Stimulated activated CD4-positive, alpha-beta T cell treated with anti-CD3 and anti-CD28 coated beads, Interleukin-12 subunit alpha, Interleukin-12 subunit beta, amount 100 ng/mL, for 4 hours (primary cell): Measurements from ENCODE around the gene GIMAP5.

Source experiments
- DNase-seq: peaks from one replicate; pipeline ENCODE4 v3.0.0-alpha.2; 2020

Gene GIMAP5

DNA sequence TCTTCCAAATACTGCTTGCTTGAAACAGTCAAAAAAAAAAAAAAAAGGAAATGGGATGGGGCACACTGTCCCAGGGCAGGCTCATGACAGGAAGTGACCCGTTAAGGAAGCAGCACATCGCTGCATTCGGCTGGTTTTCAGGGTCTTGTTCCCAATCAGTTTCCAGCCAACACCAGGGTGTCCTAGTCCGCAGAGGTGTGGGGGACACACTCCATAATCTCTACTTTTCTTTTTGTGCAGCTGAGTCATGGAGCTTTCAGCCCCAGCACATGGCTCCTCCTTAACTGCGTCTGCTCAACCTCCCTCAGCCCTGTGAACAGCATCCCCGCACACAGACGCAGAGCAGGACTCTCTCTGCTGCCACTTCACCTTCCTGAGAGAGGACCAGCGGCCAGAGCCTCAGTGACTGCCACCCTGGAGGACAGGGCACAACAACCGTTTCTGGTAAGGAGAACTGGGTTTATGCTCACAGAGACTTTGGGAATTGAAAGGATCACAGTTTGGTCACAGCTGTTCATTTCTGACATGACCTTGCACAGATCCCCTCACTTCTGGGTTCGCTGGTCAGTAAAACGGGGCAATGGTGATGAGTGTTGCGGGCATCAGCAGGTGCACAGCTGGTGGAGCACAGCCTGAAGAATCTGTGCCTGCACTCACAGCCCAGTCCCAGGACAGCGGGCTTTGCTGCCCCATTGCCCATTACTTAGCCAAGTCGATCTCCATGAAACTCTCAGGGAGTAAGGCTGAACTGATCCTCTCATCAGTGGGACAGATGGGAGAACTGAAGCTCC is at the start of gene GIMAP5:
Gene GIMAP5, plus strand, starts transcription at position 154 of the 791 bp plus-strand sequence. CDS start 3,467 bp downstream, outside the sequence.
- DNase-seq, result peak; percentile 47

DNA sequence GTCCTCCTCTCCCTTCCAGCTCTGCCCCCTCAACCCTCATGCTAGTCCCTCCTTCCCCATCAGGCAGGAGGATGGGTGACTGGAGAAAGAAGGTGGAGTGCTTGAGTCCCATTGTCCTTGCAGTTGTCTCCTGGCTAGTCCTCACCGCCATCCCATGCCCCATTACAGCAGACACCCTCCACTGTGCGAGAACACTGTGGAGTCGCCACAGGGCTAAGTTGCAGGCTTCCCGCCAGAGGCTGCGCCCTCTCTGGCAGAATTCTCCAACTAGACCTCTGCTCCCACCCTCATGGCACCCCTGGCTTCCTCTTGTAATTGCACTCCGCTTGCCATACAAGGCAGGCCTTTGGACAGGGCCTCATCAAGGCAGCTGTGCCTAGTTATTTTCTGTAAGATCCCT is 48.6 kb upstream of the GIMAP5 start:
- no peak for DNase-seq

DNA sequence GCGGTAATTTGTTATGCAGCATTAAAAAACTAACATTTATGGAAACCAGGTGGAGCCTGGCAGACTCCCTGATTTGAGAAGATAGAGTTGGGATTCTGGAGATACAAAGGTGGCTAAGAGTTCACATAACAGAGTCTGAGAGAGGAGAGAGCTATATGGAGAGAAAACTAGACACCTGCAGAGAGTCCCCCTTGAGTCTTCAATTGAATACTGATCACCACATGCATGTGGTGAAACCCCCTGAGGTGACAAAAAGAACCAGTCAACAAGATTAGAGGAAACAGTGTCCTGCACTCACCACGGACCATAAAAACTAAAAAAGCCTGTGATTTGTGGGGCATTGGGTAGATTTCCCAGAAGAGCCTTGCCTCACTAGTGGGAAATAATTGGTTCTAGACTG is 41.6 kb upstream of the GIMAP5 start:
- no peak for DNase-seq

DNA sequence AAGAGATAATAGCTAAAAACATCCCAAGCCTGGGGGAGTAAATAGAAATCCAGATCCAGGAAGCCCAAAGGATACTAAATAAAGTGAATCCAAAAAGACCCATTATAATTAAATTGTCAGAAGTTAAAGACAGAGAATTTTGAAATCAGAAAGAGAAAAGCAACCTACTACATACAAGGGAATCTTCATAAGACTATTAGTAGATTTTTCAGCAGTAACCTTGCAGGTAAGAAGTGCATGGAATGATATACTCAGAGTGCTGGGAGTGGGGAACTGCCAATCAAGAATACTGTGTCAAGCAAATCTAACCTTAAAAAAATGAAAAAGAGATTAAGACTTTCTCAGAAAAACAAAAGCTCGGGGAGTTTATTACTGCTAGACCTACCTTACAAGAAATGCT is 34.0 kb upstream of the GIMAP5 start:
- DNase-seq, result no peak

DNA sequence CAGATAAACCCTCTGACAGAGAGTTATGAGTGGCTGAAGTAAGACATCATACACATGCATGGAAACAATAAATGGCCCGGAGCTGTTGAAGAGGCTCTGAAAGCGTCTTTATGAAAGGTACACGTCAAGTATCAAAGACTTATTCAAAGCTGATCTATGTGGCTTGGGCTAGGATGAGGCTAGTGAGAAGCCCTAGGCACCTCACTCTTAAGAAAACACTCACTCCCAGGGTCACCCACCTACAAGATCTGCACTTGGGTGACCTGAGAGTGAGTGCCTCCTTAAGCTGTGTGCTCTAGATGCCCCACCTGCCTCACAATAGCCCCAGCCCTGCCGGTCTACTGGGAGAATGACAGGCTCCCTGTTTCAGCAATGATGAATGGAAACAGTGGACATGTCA is 21.9 kb upstream of the GIMAP5 start:
- no peak for DNase-seq

DNA sequence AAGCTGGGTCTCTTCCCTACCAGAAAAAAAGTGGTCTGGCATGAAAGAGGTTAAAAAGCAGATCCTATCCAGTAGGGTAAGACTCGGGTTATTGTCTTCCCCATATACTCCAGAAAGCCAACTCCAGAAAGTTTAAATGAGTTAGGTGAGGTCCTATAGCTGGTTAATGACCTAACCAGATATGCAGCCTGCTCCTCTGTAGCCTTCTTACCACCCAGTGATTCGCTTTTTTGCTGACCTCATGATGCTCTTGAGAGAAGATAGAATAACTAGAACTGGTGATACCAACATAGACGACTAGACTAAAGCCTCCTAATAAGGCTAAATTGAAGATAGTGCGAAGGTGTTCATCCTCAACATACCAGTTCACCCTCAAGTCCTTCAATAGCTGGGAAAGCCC is 21.5 kb upstream of the GIMAP5 start:
- no peak for DNase-seq

DNA sequence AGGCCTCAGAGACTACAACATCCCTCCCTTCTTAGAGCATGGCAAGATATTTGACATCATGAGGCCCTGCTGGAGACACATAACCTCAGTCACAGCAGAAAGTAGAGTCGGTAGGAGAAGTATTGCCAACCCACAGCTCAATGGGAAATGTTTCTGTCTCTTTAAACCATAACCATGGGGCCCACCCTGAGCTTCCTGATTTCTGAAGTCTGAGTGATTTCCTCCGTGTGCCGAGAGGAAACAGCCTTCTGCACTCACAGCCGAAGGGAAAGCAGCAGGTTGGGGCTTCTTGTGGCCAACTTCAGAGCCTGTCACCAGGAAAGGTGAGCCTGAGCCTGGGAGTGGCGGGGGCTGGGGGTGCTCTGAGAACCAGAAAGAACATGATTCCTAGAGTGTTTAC is 20.9 kb upstream of the GIMAP5 start, which contains the start of gene GIMAP1:
Gene GIMAP1, plus strand, starts transcription at position 246 of the 400 bp plus-strand sequence. CDS start 2,435 bp downstream, outside the sequence.
- peak; percentile 50 for DNase-seq

DNA sequence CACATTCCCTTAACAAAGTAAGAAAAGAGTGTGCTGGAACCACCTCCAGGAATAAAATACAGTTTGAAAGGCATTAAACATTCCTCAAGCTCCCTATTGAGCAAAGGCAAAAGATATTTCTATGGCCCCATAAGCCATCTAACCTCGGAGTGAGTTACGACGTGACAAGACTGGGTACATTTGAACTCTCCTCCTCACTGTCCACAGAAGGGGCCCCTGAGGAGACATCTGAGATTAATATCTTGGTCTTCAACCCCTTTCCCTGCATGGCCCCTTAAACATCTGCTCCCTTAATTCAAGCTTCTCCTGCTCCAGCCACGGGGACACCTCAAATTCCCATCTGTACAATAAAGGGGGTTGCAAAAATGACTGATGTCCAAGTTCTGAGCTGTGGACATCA is 20.3 kb upstream of the GIMAP5 start:
- no peak for DNase-seq

DNA sequence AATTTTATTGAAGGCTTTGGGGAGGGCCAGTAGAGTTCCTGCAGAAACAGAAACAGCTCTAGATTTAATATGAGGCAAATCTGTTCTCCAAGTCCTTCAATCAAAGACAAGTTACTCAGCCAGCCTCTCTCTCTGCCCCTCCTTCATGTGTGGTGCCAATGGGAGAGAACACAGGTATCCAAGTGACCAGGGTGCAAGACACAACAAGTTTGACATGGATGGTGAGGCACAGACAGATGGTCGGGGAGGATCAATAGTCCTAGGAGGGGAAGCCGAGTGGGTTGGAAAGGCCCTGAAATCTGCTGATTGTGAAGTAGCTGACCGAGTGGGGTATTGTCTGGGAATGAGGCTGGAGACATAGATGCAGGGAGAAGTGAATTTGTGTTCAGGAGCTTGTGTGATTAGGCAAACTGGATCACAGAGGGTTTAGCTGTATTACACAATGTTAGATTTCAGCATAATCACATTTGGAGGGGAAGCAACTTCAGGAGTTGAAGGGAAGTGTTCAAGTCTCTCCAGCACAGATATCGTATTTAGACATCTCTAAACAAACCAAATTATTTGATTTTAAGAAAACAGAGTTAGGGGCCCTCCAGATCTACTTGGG is 19.3 kb upstream of the GIMAP5 start:
- DNase-seq, result no peak

DNA sequence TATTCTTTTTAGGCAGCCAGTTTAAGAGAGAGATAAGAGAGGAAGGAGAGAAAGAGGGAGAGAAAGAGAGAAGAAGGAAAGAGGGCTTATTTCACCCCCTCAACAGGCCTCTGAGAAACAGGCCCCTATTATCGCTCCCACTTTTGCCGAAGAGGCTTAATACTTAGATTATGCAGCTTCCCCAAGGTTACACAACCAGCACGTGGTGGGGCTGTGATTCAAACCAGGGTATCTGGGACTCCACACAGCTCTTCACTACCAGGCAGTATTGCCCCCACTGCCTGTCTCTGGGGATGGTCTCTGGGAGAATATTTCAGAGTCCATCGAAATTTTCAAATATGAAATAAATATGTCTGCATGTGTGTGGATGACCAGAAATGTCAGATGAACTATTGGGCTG is 17.8 kb upstream of the GIMAP5 start:
- DNase-seq, result no peak

DNA sequence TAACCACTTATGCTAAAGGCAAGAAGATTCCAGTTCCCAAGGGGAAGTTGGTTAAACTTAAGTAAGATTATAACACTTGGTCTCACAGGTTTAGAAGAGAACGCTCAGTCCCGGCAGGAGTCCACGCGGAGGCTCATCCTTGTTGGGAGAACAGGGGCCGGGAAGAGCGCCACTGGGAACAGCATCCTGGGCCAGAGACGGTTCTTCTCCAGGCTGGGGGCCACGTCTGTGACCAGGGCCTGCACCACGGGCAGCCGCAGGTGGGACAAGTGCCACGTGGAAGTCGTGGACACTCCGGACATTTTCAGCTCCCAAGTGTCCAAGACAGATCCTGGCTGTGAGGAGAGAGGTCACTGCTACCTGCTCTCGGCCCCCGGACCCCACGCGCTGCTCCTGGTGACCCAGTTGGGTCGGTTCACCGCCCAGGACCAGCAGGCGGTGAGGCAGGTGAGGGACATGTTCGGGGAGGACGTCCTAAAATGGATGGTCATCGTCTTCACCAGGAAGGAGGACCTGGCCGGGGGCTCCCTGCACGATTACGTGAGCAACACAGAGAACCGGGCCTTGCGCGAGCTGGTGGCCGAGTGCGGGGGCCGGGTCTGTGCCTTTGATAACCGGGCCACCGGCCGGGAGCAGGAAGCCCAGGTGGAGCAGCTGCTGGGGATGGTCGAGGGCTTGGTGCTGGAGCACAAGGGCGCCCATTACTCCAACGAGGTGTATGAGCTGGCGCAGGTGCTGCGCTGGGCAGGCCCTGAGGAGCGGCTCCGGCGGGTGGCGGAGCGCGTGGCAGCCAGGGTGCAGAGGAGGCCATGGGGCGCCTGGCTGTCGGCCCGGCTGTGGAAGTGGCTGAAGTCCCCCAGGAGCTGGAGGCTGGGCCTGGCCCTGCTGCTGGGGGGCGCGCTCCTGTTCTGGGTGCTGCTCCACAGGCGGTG is 17.0 kb upstream of the GIMAP5 start:
- DNase-seq, result no peak

DNA sequence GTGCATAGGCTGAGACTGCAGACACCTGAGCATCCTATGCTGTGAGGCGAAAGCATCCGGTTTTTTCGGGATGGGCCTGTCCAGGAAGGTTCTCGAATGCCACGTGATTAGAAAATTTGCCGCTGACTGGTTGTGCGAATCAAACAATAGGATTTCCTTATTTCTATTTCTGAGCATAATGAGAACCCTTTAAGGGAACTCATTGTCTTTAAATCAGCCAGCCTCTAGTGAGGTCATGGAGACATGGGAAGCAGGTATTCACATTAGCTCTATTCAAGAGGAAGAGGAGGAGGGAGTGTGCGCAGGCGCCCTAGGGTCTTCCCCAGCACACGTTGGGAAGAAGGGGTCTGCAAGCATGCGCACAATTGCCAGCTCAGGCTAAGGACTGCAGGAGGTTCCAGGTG is 15.2 kb upstream of the GIMAP5 start:
- DNase-seq, result no peak

DNA sequence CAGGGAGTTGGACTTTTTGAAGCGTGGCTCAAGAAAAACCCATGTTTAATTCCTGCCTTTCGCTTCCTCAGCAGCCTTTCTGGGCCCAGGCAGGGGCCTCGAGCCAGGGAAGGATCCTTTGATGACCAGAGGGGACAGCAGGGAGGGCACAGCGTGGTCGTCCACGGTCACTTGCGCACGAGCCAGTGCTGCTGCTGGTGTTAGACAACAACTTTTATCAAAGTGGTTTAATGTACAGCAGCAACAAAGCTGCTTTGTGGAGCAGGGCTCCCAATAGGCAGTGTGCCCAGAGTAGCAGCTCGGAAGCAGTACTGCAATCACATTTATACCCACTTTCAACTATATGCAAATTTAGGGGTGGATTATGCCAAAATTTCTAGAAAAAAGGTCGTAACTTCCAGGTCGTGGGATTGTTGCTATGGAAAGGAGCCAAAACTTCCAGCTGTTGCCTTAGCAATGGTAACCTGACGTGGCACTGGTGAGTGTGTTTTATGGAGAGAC is 14.7 kb upstream of the GIMAP5 start:
- no peak for DNase-seq

DNA sequence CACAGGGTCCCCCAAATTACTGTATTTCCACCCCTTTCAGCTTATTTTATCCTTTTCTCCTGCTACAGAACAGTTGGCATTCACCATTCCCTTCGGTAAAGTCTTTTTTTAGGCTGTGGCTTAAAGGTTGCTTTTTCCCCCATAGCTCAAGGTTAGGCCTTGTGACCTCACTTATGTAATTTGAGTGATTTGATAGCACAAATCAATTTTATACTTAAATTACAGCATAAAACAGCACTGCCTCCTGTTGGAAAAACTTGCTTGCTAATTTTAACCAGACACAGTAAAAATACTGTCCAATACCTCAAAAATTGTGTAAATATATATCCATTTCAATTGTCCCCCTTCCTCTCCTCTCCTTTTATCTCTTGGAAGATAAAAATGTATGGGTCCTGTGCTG is 13.8 kb upstream of the GIMAP5 start:
- DNase-seq, result no peak

DNA sequence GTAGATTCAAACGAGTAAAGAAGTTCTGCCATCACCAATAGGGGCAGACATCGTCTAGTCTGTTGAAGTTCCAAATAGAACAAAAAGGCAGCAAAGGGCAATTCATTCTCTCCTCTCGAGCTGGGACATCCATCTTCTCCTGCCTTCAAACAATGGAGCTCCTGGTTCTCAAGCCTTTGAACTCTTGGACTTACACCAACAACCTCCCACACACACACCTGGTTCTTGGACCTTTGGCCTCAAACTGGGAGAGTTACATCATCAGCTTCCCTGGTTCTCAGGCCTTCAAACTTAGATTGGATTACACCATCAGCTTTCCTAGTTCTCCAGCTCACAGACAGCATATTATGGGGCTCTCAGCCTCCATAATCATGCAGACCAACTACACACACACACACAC is 9.8 kb upstream of the GIMAP5 start:
- no peak for DNase-seq

DNA sequence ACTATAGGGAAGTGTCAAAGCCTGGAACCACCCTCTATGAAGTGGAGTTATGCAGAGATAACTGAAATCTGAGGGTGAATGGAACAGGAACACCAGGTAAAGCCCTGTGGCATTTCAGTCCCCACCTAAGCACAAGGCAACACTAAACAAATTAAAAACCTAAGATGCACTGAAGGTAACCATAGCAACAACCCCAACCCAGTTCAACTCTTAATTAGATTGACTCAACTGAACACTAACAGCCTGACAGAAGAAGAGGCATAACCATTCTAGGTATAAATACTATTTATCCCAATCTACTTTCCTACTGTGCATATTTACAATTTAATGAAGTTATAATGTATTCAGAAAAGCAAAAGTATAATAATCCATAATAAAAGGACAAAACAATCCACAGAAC is 9.2 kb upstream of the GIMAP5 start:
- no peak for DNase-seq

DNA sequence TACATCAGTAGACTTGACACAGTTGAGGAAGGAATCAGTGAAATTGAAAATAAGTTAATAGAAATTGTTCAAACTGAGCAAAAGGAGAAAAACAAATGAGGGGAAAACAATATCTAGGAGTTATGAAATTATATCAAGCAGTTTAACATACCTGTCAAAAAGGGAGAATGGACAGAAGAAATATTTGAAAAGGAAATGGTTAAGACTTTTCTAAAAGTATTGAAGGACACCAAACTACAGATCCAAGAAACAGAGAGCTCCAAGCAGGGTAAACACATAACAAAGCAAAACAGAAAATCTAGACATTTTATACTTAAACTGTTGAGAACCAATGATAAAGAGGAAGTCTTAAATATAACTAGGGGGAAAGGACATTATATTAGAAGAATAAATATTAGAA is 8.6 kb upstream of the GIMAP5 start:
- no peak for DNase-seq

DNA sequence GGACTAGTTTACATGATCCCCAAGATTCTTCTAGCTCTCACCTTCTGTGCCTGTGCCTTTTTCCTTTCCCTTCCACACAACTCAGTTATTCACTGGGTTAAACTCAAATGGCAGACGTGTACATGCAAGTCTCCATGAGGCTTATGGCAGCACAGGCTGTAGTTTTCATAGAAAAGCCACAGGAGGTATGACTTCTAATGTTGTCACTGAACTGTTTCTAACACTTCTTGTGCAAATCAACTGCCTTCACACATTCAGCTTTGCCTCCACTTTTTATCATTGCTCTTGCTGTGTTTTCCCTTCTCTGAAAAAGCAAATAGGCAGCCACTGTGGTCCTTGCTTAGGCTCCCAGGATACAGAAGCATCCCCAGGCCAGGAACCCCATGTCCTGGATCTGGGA is 5.3 kb upstream of the GIMAP5 start:
- DNase-seq, result no peak

DNA sequence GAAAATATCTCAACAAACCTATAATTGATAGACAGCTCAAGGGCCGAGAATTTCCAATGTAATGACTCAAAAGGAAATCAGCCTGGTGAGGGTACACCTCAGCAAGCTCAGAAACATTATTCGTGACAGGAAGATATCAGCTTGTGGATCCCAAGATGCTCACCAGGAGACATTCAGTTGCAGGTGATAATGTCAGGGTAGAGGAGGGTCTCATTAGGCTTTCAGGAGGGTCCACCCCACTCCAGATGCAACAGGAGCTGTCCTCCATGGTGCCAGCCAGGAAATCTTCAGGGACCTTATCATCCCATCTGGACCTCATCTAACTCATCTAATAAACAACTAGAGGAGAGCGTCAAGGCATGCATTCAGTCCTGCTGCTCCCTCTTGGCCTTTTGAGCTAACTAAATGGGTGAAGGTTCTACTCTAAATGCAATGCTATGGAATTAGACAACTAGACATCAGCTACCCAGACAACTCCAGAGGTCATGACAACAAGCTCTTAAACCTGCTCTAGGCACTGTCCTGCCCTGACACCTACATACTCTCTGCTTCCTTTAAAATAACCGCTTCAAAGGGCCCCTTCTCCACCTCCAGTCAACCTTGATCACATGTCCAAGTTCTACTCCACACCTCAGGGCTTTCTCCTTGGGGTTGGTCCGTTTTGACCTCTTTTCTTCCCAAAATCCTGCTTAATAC is 4.3 kb upstream of the GIMAP5 start:
- no peak for DNase-seq

DNA sequence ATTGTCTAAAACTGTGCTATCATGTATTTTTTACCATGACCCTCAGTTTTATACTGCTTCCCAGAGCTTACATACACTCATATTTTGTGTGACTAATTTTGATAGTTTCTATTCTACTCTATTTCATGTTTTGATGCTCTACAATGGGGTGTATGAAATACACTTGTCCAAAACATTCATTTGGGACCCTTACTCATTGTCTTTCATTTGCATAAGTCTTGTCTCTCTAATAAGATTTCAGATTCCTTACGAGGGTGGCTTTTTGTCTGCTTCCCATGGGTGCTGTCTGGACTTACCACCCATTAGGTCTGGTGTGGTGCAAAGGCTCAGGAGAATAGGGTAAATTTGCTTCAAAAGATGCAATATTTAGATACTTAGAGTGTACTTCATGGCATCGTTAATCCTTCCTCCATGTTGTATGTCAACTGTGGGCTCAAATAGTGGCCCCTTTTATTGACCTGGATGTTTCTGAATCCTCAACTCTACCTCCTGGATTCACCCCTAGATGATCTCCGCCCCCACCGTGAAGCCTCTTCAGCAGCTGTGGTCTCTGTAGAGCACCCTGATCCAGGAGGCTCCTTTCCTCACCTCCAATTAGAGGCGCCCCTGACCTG is 3.6 kb upstream of the GIMAP5 start:
- DNase-seq, result no peak

DNA sequence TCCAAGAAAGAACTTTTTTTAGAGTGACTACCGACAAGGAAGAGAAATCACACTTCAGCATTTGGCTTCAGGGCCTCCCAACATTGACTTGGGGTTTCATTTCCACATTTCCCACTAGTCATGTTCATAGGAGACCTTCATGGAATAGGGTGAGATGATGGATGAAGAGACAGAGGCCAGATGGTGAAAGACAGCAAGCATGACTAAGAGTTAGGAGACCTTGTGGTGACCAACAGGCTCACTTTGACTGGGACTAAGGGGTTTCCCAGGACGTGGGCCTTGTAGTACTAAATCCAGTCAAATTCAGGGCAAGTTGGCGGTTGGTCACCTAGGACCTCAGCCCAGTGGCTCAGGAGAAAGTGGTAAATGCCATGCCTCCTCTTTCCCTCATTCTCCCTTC is 3.0 kb upstream of the GIMAP5 start:
- no peak for DNase-seq
